Measurements from ENCODE around the gene DDIAS. TPM values are rescaled to one million over a fixed set of nuclear protein-coding genes. Genes with fewer than 3 reads are reported as not detected.
"Not testable (repeated sequence)": the region's sequence is repeated elsewhere in the genome, so short reads cannot be mapped to it uniquely, and the experiment has no call there.

The DDIAS gene
- total RNA-seq, 1 donor from 2014 or later: 2.2 TPM

- no peak for DNase-seq
Observed at GRCh38 chr11:82927264-82927880, 25.8 kb downstream of the DDIAS start.

- DNase-seq: no peak
Observed at GRCh38 chr11:82929121-82929520, 27.6 kb downstream of the DDIAS start.

GRCh38 chr11:82930229-82930628 lies 28.7 kb downstream of the DDIAS start:
- no peak for DNase-seq

- DNase-seq: no peak
Observed at GRCh38 chr11:82930734-82931133, 29.2 kb downstream of the DDIAS start.

- no peak for DNase-seq
Observed at GRCh38 chr11:82932564-82932963, 31.0 kb downstream of the DDIAS start.

GRCh38 chr11:82936261-82936660 lies 34.7 kb downstream of the DDIAS start:
- no peak for DNase-seq

GRCh38 chr11:82937554-82937953 lies 36.0 kb downstream of the DDIAS start:
- no peak for DNase-seq

GRCh38 chr11:82939456-82939855 lies 37.9 kb downstream of the DDIAS start:
- no peak for DNase-seq

GRCh38 chr11:82942376-82942775 lies 40.8 kb downstream of the DDIAS start:
- DNase-seq: no peak

GRCh38 chr11:82943430-82943829 lies 41.9 kb downstream of the DDIAS start:
- not testable (repeated sequence) for DNase-seq

- no peak for DNase-seq
Observed at GRCh38 chr11:82944198-82944597, 42.7 kb downstream of the DDIAS start.

- DNase-seq: not testable (repeated sequence)
Observed at GRCh38 chr11:82945041-82945440, 43.5 kb downstream of the DDIAS start.

GRCh38 chr11:82945682-82946081 lies 44.1 kb downstream of the DDIAS start:
- DNase-seq: no peak

GRCh38 chr11:82949352-82949751 lies 47.8 kb downstream of the DDIAS start:
- DNase-seq: no peak

- DNase-seq: not testable (repeated sequence)
Observed at GRCh38 chr11:82950502-82950901, 49.0 kb downstream of the DDIAS start.

GRCh38 chr11:82955736-82956453 lies 54.4 kb downstream of the DDIAS start:
- not testable (repeated sequence) for DNase-seq

- DNase-seq: no peak
Observed at GRCh38 chr11:82959987-82960778, 58.6 kb downstream of the DDIAS start.

- DNase-seq: no peak
Observed at GRCh38 chr11:82960779-82961143, 59.2 kb downstream of the DDIAS start.

GRCh38 chr11:82962021-82962420 lies 60.5 kb downstream of the DDIAS start:
- DNase-seq: not testable (repeated sequence)

GRCh38 chr11:82967381-82967780 lies 65.8 kb downstream of the DDIAS start:
- no peak for DNase-seq

GRCh38 chr11:82969811-82970210 lies 68.3 kb downstream of the DDIAS start:
- DNase-seq: no peak

- not testable (repeated sequence) for DNase-seq
Observed at GRCh38 chr11:82970507-82971083, 69.1 kb downstream of the DDIAS start.

GRCh38 chr11:82971519-82971946 lies 70.0 kb downstream of the DDIAS start:
- not testable (repeated sequence) for DNase-seq
